ENCODE results near the gene KIF26B.

DNA sequence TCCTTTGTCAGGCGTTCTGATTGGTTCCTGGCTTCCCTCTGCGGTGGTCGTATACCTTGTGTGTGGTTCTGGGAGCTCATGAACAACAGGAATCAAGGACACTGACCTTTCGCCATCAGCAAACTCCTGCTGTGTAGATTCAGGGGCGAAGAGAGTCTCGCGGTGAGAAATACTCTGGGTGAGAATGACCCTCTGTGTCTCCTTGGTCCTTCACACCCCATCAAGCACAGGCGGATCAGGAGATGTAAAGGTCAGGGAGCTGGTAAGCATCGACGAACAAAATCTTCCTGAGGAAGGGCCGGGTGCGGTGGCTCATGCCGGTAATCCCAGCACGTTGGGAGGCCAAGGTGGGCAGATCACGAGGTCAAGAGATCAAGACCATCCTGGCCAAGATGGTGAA lies 207.2 kb downstream of the KIF26B start:
- TF ChIP-seq, protein P1, sequence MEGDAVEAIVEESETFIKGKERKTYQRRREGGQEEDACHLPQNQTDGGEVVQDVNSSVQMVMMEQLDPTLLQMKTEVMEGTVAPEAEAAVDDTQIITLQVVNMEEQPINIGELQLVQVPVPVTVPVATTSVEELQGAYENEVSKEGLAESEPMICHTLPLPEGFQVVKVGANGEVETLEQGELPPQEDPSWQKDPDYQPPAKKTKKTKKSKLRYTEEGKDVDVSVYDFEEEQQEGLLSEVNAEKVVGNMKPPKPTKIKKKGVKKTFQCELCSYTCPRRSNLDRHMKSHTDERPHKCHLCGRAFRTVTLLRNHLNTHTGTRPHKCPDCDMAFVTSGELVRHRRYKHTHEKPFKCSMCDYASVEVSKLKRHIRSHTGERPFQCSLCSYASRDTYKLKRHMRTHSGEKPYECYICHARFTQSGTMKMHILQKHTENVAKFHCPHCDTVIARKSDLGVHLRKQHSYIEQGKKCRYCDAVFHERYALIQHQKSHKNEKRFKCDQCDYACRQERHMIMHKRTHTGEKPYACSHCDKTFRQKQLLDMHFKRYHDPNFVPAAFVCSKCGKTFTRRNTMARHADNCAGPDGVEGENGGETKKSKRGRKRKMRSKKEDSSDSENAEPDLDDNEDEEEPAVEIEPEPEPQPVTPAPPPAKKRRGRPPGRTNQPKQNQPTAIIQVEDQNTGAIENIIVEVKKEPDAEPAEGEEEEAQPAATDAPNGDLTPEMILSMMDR (IDR thresholded peaks at IDR 0.05), result no peak
- no peak for TF ChIP-seq POLR2AphosphoS5 (IDR thresholded peaks at IDR 0.05; ENCODE audit: insufficient read depth in 1 of 2, low read depth in 1 of 2)
